Stimulated activated CD8-positive, alpha-beta memory T cell treated with anti-CD3 and anti-CD28 coated beads, Interleukin-12 subunit alpha, Interleukin-12 subunit beta, amount 100 ng/mL, for 24 hours (primary cell): ENCODE results near the gene ROS1.
"Not testable (repeated sequence)": the region's sequence is repeated elsewhere in the genome, so short reads cannot be mapped to it uniquely, and the experiment has no call there.

Source experiments
- DNase-seq: peaks from one replicate; pipeline ENCODE4 v3.0.0-alpha.2; 2020; ENCODE audit errors: extremely low read depth

The ROS1 gene

DNA sequence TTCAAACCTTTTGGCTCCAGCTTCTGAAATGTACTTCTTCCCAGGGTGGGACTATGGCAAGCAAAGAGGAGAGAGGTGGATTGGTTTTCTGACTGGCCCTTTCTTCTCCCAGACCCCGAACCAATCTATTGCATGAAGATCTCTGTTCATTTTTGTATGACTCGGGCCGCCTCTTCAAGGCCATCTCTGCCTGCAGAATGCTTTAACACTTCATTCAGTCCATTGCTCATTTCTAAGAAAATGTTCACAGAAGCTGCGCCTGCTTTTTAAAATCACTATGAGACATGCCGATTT is 158.7 kb downstream of the ROS1 start:
- no peak for DNase-seq

DNA sequence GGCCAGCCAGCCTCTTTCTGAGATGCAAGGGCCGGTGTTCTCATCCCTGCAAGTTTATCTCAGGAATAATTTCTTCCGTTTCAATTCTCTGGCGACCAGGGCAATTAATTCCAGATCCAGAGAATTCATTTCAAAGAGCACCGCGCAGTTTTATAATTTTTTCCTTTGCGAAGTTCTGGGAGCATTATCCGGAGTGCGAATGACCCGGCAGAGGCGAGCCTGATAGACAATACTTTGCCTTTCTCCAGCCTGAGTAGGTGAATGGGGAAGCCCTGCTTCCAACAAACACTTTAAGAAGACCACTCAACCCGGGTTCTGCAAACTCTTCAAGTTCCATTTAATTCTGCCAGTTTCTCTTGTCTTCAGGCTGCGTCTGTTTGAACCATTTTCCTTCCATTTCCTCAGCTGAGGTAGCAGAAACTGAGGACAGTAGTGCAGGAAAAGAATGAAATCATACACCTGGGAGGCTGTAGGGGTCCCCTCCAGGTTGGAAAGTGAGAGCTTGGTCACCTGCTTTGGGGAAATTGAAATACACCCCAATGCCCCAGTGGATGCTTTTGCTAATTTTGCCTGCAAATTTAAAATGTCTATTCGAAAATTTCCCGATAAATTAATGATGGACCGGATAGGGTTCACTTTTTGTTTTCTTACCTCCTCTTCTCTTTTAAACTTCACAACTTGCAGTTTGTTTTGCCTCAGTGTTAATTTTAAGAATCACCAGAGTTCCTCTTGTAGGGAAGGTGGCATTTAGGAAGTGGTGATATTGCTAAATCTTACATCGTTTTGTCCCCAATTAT is 159.3 kb downstream of the ROS1 start:
- DNase-seq, result no peak

DNA sequence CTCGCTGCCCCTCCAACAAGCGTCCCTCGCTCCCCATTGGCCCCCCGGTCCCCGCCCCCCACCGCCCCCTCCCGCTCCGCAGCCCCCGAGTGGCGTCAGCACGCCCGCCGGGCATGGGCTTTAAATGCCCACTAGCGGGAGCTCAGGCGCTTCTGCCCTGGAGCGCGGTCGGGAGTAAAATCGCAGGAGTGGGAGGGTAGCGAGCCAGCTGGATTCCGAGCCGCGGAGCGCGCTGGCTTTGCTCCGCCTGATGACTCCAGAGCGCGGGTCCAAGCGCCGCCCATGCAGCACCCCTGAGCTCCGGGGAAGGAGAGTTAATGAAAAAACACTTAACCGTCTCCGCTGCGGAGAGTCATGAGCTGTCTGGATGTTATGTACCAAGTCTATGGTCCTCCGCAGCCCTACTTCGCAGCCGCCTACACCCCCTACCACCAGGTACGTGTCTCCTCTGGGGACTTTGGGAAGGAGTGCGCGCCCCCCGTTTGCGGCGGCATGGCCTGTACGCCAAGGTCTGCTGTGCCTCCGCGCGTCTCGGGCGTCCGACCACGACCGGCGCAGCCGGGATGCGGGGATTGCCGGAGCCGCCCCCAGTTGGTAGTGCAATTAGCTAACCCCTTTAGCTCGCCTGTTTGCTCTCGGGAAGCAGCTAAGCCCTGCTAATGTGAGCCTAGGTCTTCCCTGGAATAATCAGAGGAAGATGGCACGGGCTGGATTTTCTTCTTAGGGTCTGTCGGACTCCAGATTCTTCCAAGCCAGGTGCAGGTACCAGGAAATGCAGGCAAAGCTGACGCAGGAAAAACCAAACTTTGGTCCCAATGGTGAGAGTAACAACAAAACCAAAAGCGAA is 160.1 kb downstream of the ROS1 start, which contains the start of gene VGLL2:
VGLL2 (plus strand) TSS at position 149 of the 847 bp plus-strand sequence; CDS start at position 355, 206 bp downstream.
- DNase-seq, result no peak

DNA sequence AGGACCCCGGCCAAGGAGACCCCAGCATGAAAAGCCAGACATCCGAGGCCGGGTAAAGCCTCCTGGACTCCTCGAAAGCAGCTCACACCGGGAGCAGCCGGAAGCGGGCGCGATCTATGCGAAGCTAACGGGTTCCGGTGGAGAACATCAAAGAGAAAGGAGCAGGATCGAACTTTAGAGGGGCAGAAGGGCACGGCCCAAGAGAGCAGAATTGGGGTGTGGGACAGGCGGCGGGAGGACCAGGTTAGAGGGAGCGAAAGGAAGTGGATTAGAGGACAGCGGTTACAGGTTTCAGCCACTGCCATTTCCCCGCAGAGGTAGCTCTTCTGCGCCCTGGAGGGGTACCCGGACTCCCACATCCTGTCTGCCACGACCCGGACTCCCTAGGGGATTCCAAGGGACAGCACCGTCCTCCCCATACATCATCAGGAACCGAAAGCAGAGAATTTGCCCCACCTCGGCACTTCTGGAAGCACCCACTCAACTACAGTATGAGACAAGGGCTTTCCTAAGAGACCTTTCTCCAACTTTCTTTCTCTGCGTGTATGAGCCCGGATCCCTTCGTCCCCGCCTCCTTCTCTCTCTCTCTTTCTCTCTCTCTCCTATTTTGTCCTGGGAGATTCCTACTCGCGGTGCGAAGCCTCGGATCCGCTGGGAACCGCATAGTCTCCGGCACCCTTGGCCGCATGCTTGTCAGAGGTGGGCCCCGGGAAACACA is 160.9 kb downstream of the ROS1 start:
- DNase-seq, result no peak

DNA sequence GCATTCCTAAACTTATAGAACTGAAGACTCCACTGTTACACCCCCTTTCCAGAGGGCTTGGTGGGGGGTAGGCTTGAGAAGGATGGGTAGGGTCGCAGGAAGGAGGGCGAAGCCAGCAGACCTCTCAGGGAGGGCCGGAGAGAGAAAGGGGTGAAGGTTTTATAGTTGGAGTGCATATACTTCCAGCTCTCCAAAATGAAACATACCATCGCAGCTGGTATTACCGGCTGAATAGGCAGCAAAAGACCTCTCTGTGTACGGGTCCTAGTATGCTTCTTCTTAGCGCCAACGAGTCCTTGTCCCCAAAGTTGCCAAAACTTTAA is 161.4 kb downstream of the ROS1 start:
- DNase-seq, result no peak

DNA sequence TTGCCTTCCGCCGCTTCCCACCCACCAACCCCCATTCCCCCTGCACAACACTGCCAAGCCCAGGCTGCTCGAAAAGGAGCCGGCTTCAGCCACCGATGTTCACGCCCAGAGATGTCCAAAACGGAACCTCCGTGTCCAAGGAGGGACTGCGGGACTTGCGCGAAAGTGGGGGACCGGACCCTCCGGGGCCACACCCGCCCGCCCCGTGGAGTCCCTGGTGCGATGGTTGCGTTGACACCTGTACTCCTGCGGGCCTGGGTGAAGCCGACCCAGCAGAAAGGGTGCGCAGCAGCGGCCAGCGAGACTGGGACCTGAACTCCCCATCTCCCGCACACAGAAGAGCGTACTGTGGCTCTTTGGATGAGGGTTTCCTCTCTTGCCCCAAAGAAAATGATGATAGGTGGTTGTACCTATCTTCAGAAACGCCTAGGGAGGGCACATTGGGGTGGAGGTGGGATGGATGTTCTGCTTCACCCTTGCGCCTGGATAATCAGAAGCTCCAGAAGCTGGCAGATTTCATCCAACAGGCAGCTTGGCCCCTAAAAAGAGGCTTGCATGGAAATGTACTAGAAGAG is 162.3 kb downstream of the ROS1 start:
- DNase-seq, result no peak

DNA sequence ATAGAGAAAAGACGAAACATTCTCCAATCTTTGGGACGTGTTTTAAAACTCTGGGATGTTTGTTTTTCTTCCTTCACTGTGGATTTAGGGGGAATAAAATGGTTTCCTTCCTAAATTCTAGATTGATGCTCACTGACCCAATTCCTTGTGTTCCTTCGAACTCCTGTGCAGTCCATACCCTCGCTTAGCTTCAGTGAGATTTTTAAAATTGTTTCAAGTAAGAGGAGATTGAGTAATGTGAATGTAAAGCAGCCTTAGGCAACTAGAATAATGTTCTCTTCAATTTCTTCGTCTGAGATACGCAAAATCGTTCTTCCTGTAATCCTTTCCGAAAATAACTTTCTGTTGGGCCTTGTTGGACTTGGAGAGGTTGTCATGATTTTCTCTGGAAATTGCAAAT is 162.9 kb downstream of the ROS1 start:
- no peak for DNase-seq

DNA sequence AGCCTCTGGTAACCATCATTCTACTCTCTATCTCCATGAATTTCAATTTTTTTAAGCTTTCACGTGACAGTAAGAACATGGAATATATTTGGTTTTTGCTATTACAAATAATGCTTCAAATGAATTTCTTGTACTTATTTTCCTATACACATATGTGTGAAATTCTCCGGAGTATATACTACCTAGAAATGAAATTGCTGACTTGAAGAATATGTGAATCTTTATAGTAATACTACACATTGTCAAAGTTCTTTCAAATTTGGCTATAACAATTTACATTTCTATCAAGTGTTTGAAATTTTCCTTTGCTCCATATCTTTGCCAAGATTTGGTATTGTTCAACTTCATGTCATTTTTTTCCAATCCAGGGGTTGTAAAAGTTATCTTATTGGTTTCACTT is 172.0 kb downstream of the ROS1 start:
- no peak for DNase-seq

DNA sequence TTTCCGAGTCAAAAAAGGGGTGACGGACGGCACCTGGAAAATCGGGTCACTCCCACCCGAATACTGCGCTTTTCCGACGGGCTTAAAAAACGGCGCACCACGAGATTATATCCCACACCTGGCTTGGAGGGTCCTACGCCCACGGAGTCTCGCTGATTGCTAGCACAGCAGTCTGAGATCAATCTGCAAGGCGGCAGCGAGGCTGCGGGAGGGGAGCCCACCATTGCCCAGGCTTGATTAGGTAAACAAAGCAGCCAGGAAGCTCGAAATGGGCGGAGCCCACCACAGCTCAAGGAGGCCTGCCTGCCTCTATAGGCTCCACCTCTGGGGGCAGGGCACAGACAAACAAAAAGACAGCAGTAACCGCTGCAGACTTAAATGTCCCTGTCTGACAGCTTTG is 180.8 kb downstream of the ROS1 start:
- DNase-seq, result not testable (repeated sequence)

DNA sequence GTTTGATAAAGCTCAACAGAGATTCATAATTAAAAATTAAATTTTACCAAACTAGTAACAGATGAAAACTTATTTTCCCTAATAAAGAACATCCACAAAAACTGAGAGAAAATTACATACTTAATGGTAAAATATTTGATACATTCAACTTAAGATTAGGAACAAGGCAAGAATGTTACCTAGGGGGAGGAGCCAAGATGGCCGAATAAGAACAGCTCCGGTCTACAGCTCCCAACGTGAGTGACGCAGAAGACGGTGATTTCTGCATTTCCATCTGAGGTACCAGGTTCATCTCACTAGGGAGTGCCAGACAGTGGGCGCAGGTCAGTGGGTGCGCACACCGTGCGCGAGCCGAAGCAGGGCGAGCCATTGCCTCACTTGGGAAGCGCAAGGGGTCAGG is 181.2 kb downstream of the ROS1 start:
- DNase-seq, result not testable (repeated sequence)
